Esophagus muscularis mucosa (tissue), 4 donors: ENCODE results near the gene FBXW9. TPM values are rescaled to one million over a fixed set of nuclear protein-coding genes. Genes with fewer than 3 reads are reported as not detected.

Experiments
- DNase-seq: peaks from one replicate; pipeline ENCODE4 v3.0.0-alpha.2; 2017; ENCODE audit errors: extremely low spot score
- H3K27ac ChIP-seq, 4 donors: fragments of 200-600 bp; sonication (generic); replicated peaks in 1 of 4; 1 replicate in 3 of 4; 2 replicates in 1 of 4; pipeline ENCODE4 v1.5.1; 2016 to 2019; ENCODE audit warnings: mild to moderate bottlenecking in 1 of 4
- H3K27me3 ChIP-seq, 4 donors: fragments of 200-600 bp; sonication (generic); one replicate each; pipeline versions ENCODE4 v1.5.1 to v1.6.0; 2016 to 2019
- H3K36me3 ChIP-seq, 4 donors: fragments of 200-600 bp; sonication (generic); one replicate each; pipeline ENCODE4 v1.5.1; 2016 to 2019
- H3K4me1 ChIP-seq, 4 donors: fragments of 200-600 bp; sonication (generic); one replicate each; pipeline ENCODE4 v1.5.1; 2016 to 2019
- H3K4me3 ChIP-seq, 4 donors: fragments of 200-600 bp; sonication (generic); 1 replicate in 2 of 4; 2 replicates in 2 of 4; pipeline ENCODE4 v1.5.1; 2016 to 2019; ENCODE audit warnings: mild to moderate bottlenecking in 4 of 4, moderate library complexity in 1 of 4
- H3K9me3 ChIP-seq, 4 donors: fragments of 200-600 bp; sonication (generic); 1 replicate in 3 of 4; 2 replicates in 1 of 4; pipeline ENCODE4 v1.5.1; 2016 to 2019
- CTCF ChIP-seq, 3 experiments: fragments of 200-600 bp in 2 of 3; fragments of 450-650 bp in 1 of 3; sonication (generic) in 2 of 3; IDR thresholded peaks; one replicate each; pipeline ENCODE4 v1.5.1; 2017 to 2019; ENCODE audit warnings: antibody characterized with exemption in 3 of 3, mild to moderate bottlenecking in 2 of 3, moderate library complexity in 1 of 3
- EP300 ChIP-seq: sonication (generic); formaldehyde crosslinking; IDR thresholded peaks from one replicate; pipeline ENCODE4 v1.6.1; 2017; ENCODE audit warnings: antibody characterized with exemption
- POLR2A ChIP-seq: fragments of 450-650 bp; IDR thresholded peaks from one replicate; pipeline ENCODE4 v1.6.1; 2017; ENCODE audit warnings: antibody characterized with exemption, moderate library complexity, mild to moderate bottlenecking, low read depth
- POLR2AphosphoS5 ChIP-seq, 2 donors: sonication (generic); formaldehyde crosslinking; IDR thresholded peaks; one replicate each; pipeline ENCODE4 v1.6.1; 2017; ENCODE audit warnings: antibody characterized with exemption in 2 of 2
- WGBS: methylation state at CpG from one replicate; pipeline ENCODE4 v1.1.5; 2018; 5-methylcytosine and 5-hydroxymethylcytosine counted together
- intact Hi-C: fragments of 100-400 bp; cut with DNase I; formaldehyde crosslinking; loops from one replicate; pipeline ENCODE4 v1.15.1; 2023
- total RNA-seq, 4 donors: library from RNA; depleted of rRNA; stranded (reverse); fragments of >200 nt; gene quantifications; one replicate each; pipeline versions ENCODE4 v1.1.0 to v1.2.1, GENCODE V29; 2016

Gene FBXW9
- total RNA-seq, 4 donors from 2014 or later, result 4.3 to 10.6 (median 7.5) TPM

GRCh38 chr19:12721656-12722565 lies 25.5 kb upstream of the FBXW9 start:
- Histone ChIP-seq H3K36me3 (peaks cover 16 to 24% (median 20%) of the 10 kb centered on the region in 4 donors), H3K27me3 (no peaks in the 10 kb centered on the region), H3K4me1 (peaks cover 46 to 59% (median 56%) of the 10 kb centered on the region in 4 donors), H3K27ac (peak overlapping the region; percentile 97 to 99 (median 98)), H3K9me3 (no peaks in the 10 kb centered on the region), H3K4me3 (peak overlapping the region; percentile 88 to 98 (median 91))
- 0% methylated on average over 26 of the region's 65 CpGs for WGBS
- DNase-seq, result peak; percentile 93
- TF ChIP-seq EP300 (no peak), CTCF (IDR thresholded peaks at IDR 0.05) (no peak), POLR2AphosphoS5 (IDR thresholded peaks at IDR 0.05) (no peak), POLR2A (no peak)
- intact Hi-C loops, result loop anchor here (5.0 kb wide), 1 partner anchor 50 kb away; no protein-coding TSS in a partner anchor

GRCh38 chr19:12720851-12721655 lies 24.6 kb upstream of the FBXW9 start:
- peaks cover 22 to 33% (median 28%) of the 10 kb centered on the region in 4 donors for H3K36me3 ChIP-seq
- intact Hi-C loops, result loop anchor here (5.0 kb wide), 1 partner anchor 49 kb away; no protein-coding TSS in a partner anchor
- H3K27me3 ChIP-seq, result no peaks in the 10 kb centered on the region
- TF ChIP-seq CTCF (IDR thresholded peaks at IDR 0.05) (no peak), POLR2AphosphoS5 (IDR thresholded peaks at IDR 0.05) (peak in 1 of 2 donors; percentile 8)
- H3K9me3 ChIP-seq, result no peaks in the 10 kb centered on the region
- WGBS, result 2% methylated on average over 18 of the region's 59 CpGs
- peak overlapping the region; percentile 88 to 98 (median 91) for H3K4me3 ChIP-seq
- H3K4me1 ChIP-seq, result peaks cover 46 to 64% (median 61%) of the 10 kb centered on the region in 4 donors
- peak overlapping the region; percentile 97 to 99 (median 98) for H3K27ac ChIP-seq
- DNase-seq, result no peak

- peak overlapping the region; percentile 88 to 98 (median 91) for H3K4me3 ChIP-seq
- intact Hi-C loops, result loop anchor here (5.0 kb wide), 1 partner anchor 48 kb away; no protein-coding TSS in a partner anchor
- H3K27me3 ChIP-seq, result no peaks in the 10 kb centered on the region
- peaks cover 46 to 64% (median 61%) of the 10 kb centered on the region in 4 donors for H3K4me1 ChIP-seq
- no peaks in the 10 kb centered on the region for H3K9me3 ChIP-seq
- 71% methylated on average over 10 of the region's 10 CpGs for WGBS
- TF ChIP-seq CTCF (IDR thresholded peaks at IDR 0.05) (no peak), EP300 (no peak), POLR2AphosphoS5 (IDR thresholded peaks at IDR 0.05) (no peak), POLR2A (no peak)
- H3K36me3 ChIP-seq, result peaks cover 27 to 41% (median 36%) of the 10 kb centered on the region in 4 donors
- DNase-seq, result no peak
- peak overlapping the region; percentile 97 to 99 (median 98) for H3K27ac ChIP-seq
Observed at GRCh38 chr19:12720296-12720695, 23.9 kb upstream of the FBXW9 start.

- no peak overlapping the region for H3K4me3 ChIP-seq
- no peaks in the 10 kb centered on the region for H3K9me3 ChIP-seq
- H3K27me3 ChIP-seq, result no peaks in the 10 kb centered on the region
- no peak for DNase-seq
- peak overlapping the region in 1 of 4 donors; percentile 13 for H3K27ac ChIP-seq
- H3K4me1 ChIP-seq, result peaks cover 20 to 38% (median 36%) of the 10 kb centered on the region in 4 donors
- intact Hi-C loops, result no loop called here
- TF ChIP-seq EP300 (no peak), POLR2AphosphoS5 (IDR thresholded peaks at IDR 0.05) (no peak), POLR2A (no peak), CTCF (IDR thresholded peaks at IDR 0.05) (no peak)
- peaks cover 62 to 82% (median 76%) of the 10 kb centered on the region in 4 donors for H3K36me3 ChIP-seq
- 97% methylated on average over 3 of the region's 3 CpGs for WGBS
Observed at GRCh38 chr19:12715929-12716328, 19.5 kb upstream of the FBXW9 start.
